SK-N-SH (cell line): Measurements from ENCODE around the gene TCF15. TPM values are rescaled to one million over a fixed set of nuclear protein-coding genes. Genes with fewer than 3 reads are reported as not detected.

Experiments used
- CTCF ChIA-PET: fragments of 300-600, 350-600 bp; formaldehyde crosslinking; extraction: SDS; loops from one replicate; lab custom pipeline; 2021; lab: Yijun Ruan, JAX
- POLR2A ChIA-PET: fragments of 350-600 bp; sonication (Branson Sonifier 250); formaldehyde crosslinking; extraction: SDS; loops from one replicate; lab custom pipeline; 2020; ENCODE audit warnings: antibody characterized with exemption, inconsistent platforms; lab: Yijun Ruan, JAX
- DNase-seq: peaks from one replicate; pipeline ENCODE4 v3.0.0; 2012
- H2AFZ ChIP-seq: fragments of 200-600 bp; sonication (generic); 2 replicates; pipeline ENCODE4 v1.8.1; 2016; ENCODE audit warnings: antibody characterized with exemption, mild to moderate bottlenecking, low read depth
- H3F3A ChIP-seq: fragments of 200-600 bp; sonication (generic); replicated peaks from 2 replicates; pipeline ENCODE3; 2016; ENCODE audit warnings: antibody characterized with exemption, mild to moderate bottlenecking; ENCODE audit not compliant: insufficient read depth
- H3K27ac ChIP-seq, 2 experiments: fragments of 200-500 bp in 1 of 2; fragments of 200-600 bp in 1 of 2; sonication (Bioruptor generic) in 1 of 2; sonication (generic), shearing (Covaris generic) in 1 of 2; 2 replicates each; pipeline versions ENCODE4 v1.5.1 to v1.6.1; 2014 to 2016; ENCODE audit warnings: low read depth in 2 of 2, inconsistent platforms in 1 of 2, low read length in 1 of 2, mild to moderate bottlenecking in 1 of 2, mixed read lengths in 1 of 2
- H3K27me3 ChIP-seq: fragments of 200-600 bp; sonication (generic), shearing (Covaris generic); 2 replicates; pipeline ENCODE4 v1.6.1; 2016; ENCODE audit warnings: mixed run types; ENCODE audit not compliant: insufficient read depth
- H3K36me3 ChIP-seq, 2 experiments: fragments of 200-500 bp in 1 of 2; fragments of 200-600 bp in 1 of 2; sonication (Bioruptor generic) in 1 of 2; sonication (generic) in 1 of 2; replicated peaks in 1 of 2; 2 replicates each; pipeline versions ENCODE3 to v1.5.1; 2014 to 2016; ENCODE audit warnings: low read length in 1 of 2, mild to moderate bottlenecking in 1 of 2; ENCODE audit not compliant: insufficient read depth in 2 of 2, control insufficient read depth in 1 of 2
- H3K4me1 ChIP-seq, 2 experiments: fragments of 200-500 bp in 1 of 2; fragments of 200-600 bp in 1 of 2; sonication (Bioruptor generic) in 1 of 2; sonication (generic), shearing (Covaris generic) in 1 of 2; 2 replicates each; pipeline versions ENCODE4 v1.5.1 to v1.6.1; 2014 to 2016; ENCODE audit warnings: low read depth in 1 of 2, low read length in 1 of 2, mixed run types in 1 of 2; ENCODE audit not compliant: insufficient read depth in 2 of 2, control insufficient read depth in 1 of 2
- H3K4me2 ChIP-seq: fragments of 200-600 bp; sonication (generic), shearing (Covaris generic); 2 replicates; pipeline ENCODE4 v1.6.1; 2017; ENCODE audit warnings: mixed run types
- H3K4me3 ChIP-seq, 2 experiments: fragments of 200-500 bp in 1 of 2; fragments of 200-600 bp in 1 of 2; sonication (Bioruptor generic) in 1 of 2; sonication (generic), shearing (Covaris generic) in 1 of 2; 2 replicates each; pipeline versions ENCODE4 v1.5.1 to v1.8.1; 2014 to 2016; ENCODE audit warnings: low read depth in 2 of 2, inconsistent platforms in 1 of 2, low read length in 1 of 2, mild to moderate bottlenecking in 1 of 2, mixed read lengths in 1 of 2, moderate library complexity in 1 of 2
- H3K79me2 ChIP-seq: fragments of 200-600 bp; sonication (generic); 2 replicates; pipeline ENCODE4 v1.8.1; 2017; ENCODE audit warnings: mild to moderate bottlenecking; ENCODE audit not compliant: insufficient read depth
- H3K9ac ChIP-seq: fragments of 200-600 bp; sonication (generic); 2 replicates; pipeline ENCODE4 v1.6.1; 2017; ENCODE audit warnings: mixed run types
- H3K9me2 ChIP-seq: fragments of 200-600 bp; sonication (generic); 2 replicates; pipeline ENCODE4 v1.6.1; 2017; ENCODE audit warnings: mixed run types
- H3K9me3 ChIP-seq: fragments of 200-600 bp; sonication (generic); 2 replicates; pipeline ENCODE4 v1.6.1; 2017; ENCODE audit warnings: mixed run types, mild to moderate bottlenecking, moderate library complexity
- H4K20me1 ChIP-seq: fragments of 200-600 bp; sonication (generic); 2 replicates; pipeline ENCODE4 v1.6.1; 2017; ENCODE audit warnings: mild to moderate bottlenecking, mixed run types; ENCODE audit not compliant: insufficient read depth
- CHD2 ChIP-seq: fragments of 150-350 bp; IDR thresholded peaks from 2 replicates; pipeline ENCODE4 v1.6.1; 2018; ENCODE audit warnings: low read length; ENCODE audit not compliant: partially characterized antibody
- EP300 ChIP-seq, 2 experiments: IDR thresholded peaks; 2 replicates each; pipeline versions ENCODE4 v1.4.0 to v1.6.1; 2012; ENCODE audit warnings: borderline replicate concordance in 1 of 2, low read depth in 1 of 2, low read length in 1 of 2
- FOXJ3 ChIP-seq: sonication (generic); formaldehyde crosslinking; IDR thresholded peaks from 2 replicates; pipeline ENCODE4 v1.5.1; 2020; ENCODE audit warnings: mild to moderate bottlenecking, missing genetic modification reagents
- FOXM1 ChIP-seq: IDR thresholded peaks from 2 replicates; pipeline ENCODE4 v1.4.0; 2012; ENCODE audit warnings: low read depth, mild to moderate bottlenecking
- GABPA ChIP-seq: IDR thresholded peaks from 2 replicates; pipeline ENCODE4 v1.4.0; 2012; ENCODE audit warnings: low read depth, mild to moderate bottlenecking
- MEF2A ChIP-seq: IDR thresholded peaks from 2 replicates; pipeline ENCODE4 v1.4.0; 2012; ENCODE audit warnings: low read depth, borderline replicate concordance
- NFIC ChIP-seq: IDR thresholded peaks from 2 replicates; pipeline ENCODE4 v1.4.0; 2012; ENCODE audit warnings: borderline replicate concordance
- NRF1 ChIP-seq: IDR thresholded peaks from 2 replicates; pipeline ENCODE4 v1.6.1; 2012; ENCODE audit warnings: low read depth, mild to moderate bottlenecking, low read length
- RAD21 ChIP-seq: IDR thresholded peaks from 2 replicates; pipeline ENCODE4 v1.6.1; 2012; ENCODE audit warnings: mild to moderate bottlenecking, low read length
- RCOR1 ChIP-seq: fragments of 150-350 bp; IDR thresholded peaks from 2 replicates; pipeline ENCODE4 v1.6.1; 2017; ENCODE audit warnings: antibody characterized with exemption, low read length
- RFX5 ChIP-seq: IDR thresholded peaks from 2 replicates; pipeline ENCODE4 v1.6.1; 2012; ENCODE audit warnings: mild to moderate bottlenecking, improper control_type of control experiment, low read length
- WGBS: methylation state at CpG from one replicate; pipeline ENCODE4 v1.1.6; 2017; ENCODE audit warnings: low lambda C conversion rate; 5-methylcytosine and 5-hydroxymethylcytosine counted together
- polyA plus RNA-seq, 3 experiments: library from polyadenylated mRNA; depleted of rRNA; stranded (reverse); fragments of >200 nt; gene quantifications; 2 replicates each; pipeline ENCODE4 v1.2.3, GENCODE V29; 2012
- TF ChIP-seq, protein P1 (sequence below): IDR thresholded peaks from 2 replicates; pipeline ENCODE4; 2012
- TF ChIP-seq, protein P2 (sequence below): IDR thresholded peaks from 2 replicates; pipeline ENCODE4 v1.4.0; 2012; ENCODE audit warnings: low read depth, borderline replicate concordance
- TF ChIP-seq, protein P3 (sequence below): IDR thresholded peaks from 2 replicates; pipeline ENCODE4 v1.4.0; 2012; ENCODE audit warnings: low read depth, borderline replicate concordance
- TF ChIP-seq, protein P4 (sequence below): fragments of 150-350 bp; IDR thresholded peaks from 2 replicates; pipeline ENCODE4 v1.6.1; 2017; ENCODE audit warnings: antibody characterized with exemption, low read length, low read depth, borderline replicate concordance
- TF ChIP-seq, protein P5 (sequence below): IDR thresholded peaks from 2 replicates; pipeline ENCODE4 v1.6.1; 2012; ENCODE audit warnings: mild to moderate bottlenecking, low read depth, low read length, moderate library complexity

Gene TCF15
- polyA plus RNA-seq, 1 of the 3 experiments (the other 2 are of a cell fraction) = not detected

DNA sequence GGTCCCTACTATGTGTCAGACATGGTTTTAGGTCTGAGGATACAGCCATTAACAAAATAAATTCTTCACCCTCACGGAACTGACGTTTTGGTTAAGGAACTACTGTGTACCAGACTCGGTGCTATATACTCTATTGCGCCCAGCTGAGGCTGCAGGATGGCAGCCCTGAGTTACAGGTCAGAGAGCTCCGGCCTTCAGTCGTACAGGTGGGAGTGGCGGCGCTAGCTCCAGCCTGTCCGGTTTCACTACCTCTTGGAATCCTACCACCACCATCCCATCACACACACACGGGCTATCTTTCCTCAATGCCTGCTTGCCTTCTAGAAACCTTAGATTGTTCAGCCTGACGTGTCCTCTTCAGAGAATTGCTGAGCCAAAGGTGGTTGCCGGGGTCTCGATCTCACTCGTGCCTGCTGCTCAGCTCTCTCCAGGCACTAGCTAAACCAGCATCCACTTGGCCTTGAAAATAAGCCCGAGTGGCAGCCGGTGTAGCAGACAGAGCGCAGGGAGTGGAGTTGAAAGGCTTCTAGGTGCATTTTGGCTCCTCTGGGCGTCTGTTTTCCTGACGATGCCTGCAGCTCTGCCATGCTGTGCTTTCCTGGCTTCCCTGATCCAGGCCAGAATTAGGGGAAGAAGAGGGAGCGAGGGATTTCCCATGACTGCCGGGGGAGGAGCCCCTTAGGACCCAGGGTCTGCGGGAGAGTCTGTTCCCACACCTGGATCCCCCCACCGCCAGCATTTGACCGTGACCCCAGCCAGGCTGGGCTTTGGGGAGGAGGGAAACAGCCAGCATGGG lies 1.1 kb upstream of the TCF15 start:
- peaks cover 0 to 8% of the 10 kb centered on the region in 2 experiments; a peak in 1 of 4 replicates for H3K4me1 ChIP-seq
- no peaks in the 10 kb centered on the region for H4K20me1 ChIP-seq
- no peaks in the 10 kb centered on the region for H3K79me2 ChIP-seq
- H3K9me2 ChIP-seq = no peaks in the 10 kb centered on the region
- H2AFZ ChIP-seq = no peak overlapping the region
- H3K4me2 ChIP-seq = no peak overlapping the region
- 61% methylated on average over 21 of the region's 24 CpGs for WGBS
- no peaks in the 10 kb centered on the region for H3K9me3 ChIP-seq
- ChIA-PET CTCF (interaction anchor here (0.9 to 1.9 kb wide), 6 partner anchors 8 to 128 kb away, joined by 3 to 9 read pairs (median 5); no protein-coding TSS in a partner anchor), POLR2A (no interaction called here)
- DNase-seq = no peak
- peaks cover 39% of the 10 kb centered on the region for H3K27me3 ChIP-seq
- H3K9ac ChIP-seq = no peak overlapping the region
- H3K36me3 ChIP-seq = no peaks in the 10 kb centered on the region
- H3F3A ChIP-seq = no peaks in the 10 kb centered on the region
- no peak overlapping the region for H3K27ac ChIP-seq
- no peak for TF ChIP-seq RCOR1
- TF ChIP-seq, protein P1, sequence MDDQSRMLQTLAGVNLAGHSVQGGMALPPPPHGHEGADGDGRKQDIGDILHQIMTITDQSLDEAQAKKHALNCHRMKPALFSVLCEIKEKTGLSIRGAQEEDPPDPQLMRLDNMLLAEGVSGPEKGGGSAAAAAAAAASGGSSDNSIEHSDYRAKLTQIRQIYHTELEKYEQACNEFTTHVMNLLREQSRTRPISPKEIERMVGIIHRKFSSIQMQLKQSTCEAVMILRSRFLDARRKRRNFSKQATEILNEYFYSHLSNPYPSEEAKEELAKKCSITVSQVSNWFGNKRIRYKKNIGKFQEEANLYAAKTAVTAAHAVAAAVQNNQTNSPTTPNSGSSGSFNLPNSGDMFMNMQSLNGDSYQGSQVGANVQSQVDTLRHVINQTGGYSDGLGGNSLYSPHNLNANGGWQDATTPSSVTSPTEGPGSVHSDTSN = no peak
- TF ChIP-seq, protein P2, sequence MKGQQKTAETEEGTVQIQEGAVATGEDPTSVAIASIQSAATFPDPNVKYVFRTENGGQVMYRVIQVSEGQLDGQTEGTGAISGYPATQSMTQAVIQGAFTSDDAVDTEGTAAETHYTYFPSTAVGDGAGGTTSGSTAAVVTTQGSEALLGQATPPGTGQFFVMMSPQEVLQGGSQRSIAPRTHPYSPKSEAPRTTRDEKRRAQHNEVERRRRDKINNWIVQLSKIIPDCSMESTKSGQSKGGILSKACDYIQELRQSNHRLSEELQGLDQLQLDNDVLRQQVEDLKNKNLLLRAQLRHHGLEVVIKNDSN = no peak
- no peak for TF ChIP-seq MEF2A
- TF ChIP-seq EP300 (IDR thresholded peaks at IDR 0.05; ENCODE audit: borderline replicate concordance in 1 of 2, low read depth in 1 of 2, low read length in 1 of 2) = no peak
- no peak overlapping the region for H3K4me3 ChIP-seq

DNA sequence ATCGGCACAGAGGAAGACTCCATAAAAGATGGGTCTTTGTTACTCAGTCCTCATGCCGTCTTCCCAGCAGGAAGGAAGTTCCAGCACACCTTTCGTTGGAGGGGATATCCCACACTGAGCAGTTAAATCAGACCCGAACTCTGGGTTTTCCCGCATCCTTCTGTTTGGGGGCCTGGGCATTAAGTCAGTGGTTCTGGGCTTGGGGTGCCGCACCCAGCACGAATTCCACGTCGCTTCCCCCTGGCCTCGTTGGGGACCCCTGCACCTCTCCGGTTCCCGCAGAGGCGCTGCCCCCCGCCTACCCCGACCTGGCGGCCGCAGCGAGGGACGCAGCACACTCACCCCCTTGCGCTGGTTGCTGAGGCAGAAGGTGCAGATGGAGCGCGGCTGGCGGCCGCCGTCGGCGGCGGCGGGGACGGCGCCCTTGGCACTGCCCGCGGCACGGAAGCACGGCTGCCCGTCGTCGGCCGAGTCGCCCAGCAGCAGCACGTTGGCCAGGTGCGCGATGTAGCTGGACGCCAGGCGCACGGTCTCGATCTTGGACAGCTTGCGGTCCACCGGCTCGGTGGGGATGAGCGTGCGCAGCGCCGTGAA lies 641 bp downstream of the TCF15 start:
- H3K9ac ChIP-seq = no peak overlapping the region
- ChIA-PET POLR2A (no interaction called here), CTCF (interaction anchor here (0.7 to 3.9 kb wide), 3 partner anchors 36 to 130 kb away, joined by 4 to 12 read pairs (median 6); no protein-coding TSS in a partner anchor)
- no peaks in the 10 kb centered on the region for H3K36me3 ChIP-seq
- no peak overlapping the region for H3K27ac ChIP-seq
- peaks cover 0 to 11% of the 10 kb centered on the region in 2 experiments; a peak in 1 of 4 replicates for H3K4me1 ChIP-seq
- no peak overlapping the region for H3K4me2 ChIP-seq
- no peaks in the 10 kb centered on the region for H4K20me1 ChIP-seq
- H3F3A ChIP-seq = no peaks in the 10 kb centered on the region
- no peak overlapping the region for H2AFZ ChIP-seq
- no peaks in the 10 kb centered on the region for H3K79me2 ChIP-seq
- no peaks in the 10 kb centered on the region for H3K9me2 ChIP-seq
- H3K4me3 ChIP-seq = peak overlapping the region in 1 of 2 experiments; percentile 39; a peak in 2 of 4 replicates
- 55% methylated on average over 33 of the region's 54 CpGs for WGBS
- H3K27me3 ChIP-seq = peaks cover 39% of the 10 kb centered on the region
- DNase-seq = peak; percentile 75
- no peaks in the 10 kb centered on the region for H3K9me3 ChIP-seq
- no peak for TF ChIP-seq RCOR1
- TF ChIP-seq, protein P3, sequence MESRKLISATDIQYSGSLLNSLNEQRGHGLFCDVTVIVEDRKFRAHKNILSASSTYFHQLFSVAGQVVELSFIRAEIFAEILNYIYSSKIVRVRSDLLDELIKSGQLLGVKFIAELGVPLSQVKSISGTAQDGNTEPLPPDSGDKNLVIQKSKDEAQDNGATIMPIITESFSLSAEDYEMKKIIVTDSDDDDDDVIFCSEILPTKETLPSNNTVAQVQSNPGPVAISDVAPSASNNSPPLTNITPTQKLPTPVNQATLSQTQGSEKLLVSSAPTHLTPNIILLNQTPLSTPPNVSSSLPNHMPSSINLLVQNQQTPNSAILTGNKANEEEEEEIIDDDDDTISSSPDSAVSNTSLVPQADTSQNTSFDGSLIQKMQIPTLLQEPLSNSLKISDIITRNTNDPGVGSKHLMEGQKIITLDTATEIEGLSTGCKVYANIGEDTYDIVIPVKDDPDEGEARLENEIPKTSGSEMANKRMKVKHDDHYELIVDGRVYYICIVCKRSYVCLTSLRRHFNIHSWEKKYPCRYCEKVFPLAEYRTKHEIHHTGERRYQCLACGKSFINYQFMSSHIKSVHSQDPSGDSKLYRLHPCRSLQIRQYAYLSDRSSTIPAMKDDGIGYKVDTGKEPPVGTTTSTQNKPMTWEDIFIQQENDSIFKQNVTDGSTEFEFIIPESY = no peak
- TF ChIP-seq RFX5 = no peak
- TF ChIP-seq, protein P4, sequence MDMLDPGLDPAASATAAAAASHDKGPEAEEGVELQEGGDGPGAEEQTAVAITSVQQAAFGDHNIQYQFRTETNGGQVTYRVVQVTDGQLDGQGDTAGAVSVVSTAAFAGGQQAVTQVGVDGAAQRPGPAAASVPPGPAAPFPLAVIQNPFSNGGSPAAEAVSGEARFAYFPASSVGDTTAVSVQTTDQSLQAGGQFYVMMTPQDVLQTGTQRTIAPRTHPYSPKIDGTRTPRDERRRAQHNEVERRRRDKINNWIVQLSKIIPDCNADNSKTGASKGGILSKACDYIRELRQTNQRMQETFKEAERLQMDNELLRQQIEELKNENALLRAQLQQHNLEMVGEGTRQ = no peak
- no peak for TF ChIP-seq NRF1
- no peak for TF ChIP-seq NFIC
- TF ChIP-seq FOXJ3 (CRISPR knock-in tag) = no peak
- TF ChIP-seq, protein P5, sequence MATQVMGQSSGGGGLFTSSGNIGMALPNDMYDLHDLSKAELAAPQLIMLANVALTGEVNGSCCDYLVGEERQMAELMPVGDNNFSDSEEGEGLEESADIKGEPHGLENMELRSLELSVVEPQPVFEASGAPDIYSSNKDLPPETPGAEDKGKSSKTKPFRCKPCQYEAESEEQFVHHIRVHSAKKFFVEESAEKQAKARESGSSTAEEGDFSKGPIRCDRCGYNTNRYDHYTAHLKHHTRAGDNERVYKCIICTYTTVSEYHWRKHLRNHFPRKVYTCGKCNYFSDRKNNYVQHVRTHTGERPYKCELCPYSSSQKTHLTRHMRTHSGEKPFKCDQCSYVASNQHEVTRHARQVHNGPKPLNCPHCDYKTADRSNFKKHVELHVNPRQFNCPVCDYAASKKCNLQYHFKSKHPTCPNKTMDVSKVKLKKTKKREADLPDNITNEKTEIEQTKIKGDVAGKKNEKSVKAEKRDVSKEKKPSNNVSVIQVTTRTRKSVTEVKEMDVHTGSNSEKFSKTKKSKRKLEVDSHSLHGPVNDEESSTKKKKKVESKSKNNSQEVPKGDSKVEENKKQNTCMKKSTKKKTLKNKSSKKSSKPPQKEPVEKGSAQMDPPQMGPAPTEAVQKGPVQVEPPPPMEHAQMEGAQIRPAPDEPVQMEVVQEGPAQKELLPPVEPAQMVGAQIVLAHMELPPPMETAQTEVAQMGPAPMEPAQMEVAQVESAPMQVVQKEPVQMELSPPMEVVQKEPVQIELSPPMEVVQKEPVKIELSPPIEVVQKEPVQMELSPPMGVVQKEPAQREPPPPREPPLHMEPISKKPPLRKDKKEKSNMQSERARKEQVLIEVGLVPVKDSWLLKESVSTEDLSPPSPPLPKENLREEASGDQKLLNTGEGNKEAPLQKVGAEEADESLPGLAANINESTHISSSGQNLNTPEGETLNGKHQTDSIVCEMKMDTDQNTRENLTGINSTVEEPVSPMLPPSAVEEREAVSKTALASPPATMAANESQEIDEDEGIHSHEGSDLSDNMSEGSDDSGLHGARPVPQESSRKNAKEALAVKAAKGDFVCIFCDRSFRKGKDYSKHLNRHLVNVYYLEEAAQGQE = no peak
- no peak for TF ChIP-seq GABPA
- TF ChIP-seq RAD21 = no peak
- TF ChIP-seq FOXM1 = no peak
- no peak for TF ChIP-seq MEF2A
- TF ChIP-seq CHD2 = no peak
